GM12878 (cell line): ENCODE measurements around the gene SLC25A13. TPM values are rescaled to one million over a fixed set of nuclear protein-coding genes. Genes with fewer than 3 reads are reported as not detected.

Experiments used
- ATAC-seq: fragments of 200-7000 bp; cut with Tn5 transposase; 3 replicates; pipeline ENCODE4 v1.9.1; 2020; ENCODE audit warnings: mild to moderate bottlenecking, moderate library complexity
- BruUV-seq: library from RNA; stranded (reverse); fragments of 400-500 nt; replicated peaks from 2 replicates; lab custom pipeline; 2021; lab: Mats Ljungman, UMichigan
- CTCF ChIA-PET: fragments of 300-600 bp; sonication (Branson Sonifier 250); formaldehyde crosslinking; extraction: SDS; loops from one replicate; lab custom pipeline; 2021; ENCODE audit warnings: inconsistent platforms; lab: Yijun Ruan, JAX
- POLR2A ChIA-PET: fragments of 350-600 bp; formaldehyde crosslinking; extraction: SDS; loops from one replicate; lab custom pipeline; 2021; ENCODE audit warnings: inconsistent platforms; lab: Charles Lee
- RAD21 ChIA-PET: fragments of 300-600 bp; sonication (Branson Sonifier 250); formaldehyde crosslinking; loops from one replicate; lab custom pipeline; 2023; ENCODE audit warnings: antibody characterized with exemption; ENCODE audit not compliant: unreplicated experiment; lab: Charles Lee
- SMC1A ChIA-PET: fragments of 300-600 bp; sonication (Branson Sonifier 250); formaldehyde crosslinking; loops from one replicate; lab custom pipeline; 2023; ENCODE audit not compliant: unreplicated experiment, uncharacterized antibody; lab: Charles Lee
- DNase-seq: peaks from one replicate; pipeline ENCODE4 v3.0.0-alpha.2; 2011; ENCODE audit warnings: low read depth, low spot score
- FAIRE-seq: peaks from 3 replicates; lab custom pipeline; 2011; peaks lifted over from hg19 to GRCh38; lab: Jason Lieb, UNC
- H2AFZ ChIP-seq: 2 replicates; pipeline ENCODE4 v1.6.0; 2011; ENCODE audit warnings: low read depth, low read length, control low read depth; ENCODE audit not compliant: control insufficient read depth
- H3K27ac ChIP-seq: 2 replicates; pipeline ENCODE4 v1.5.1; 2011; ENCODE audit warnings: control low read depth; ENCODE audit not compliant: control insufficient read depth, insufficient read depth
- H3K27me3 ChIP-seq, 2 experiments: replicated peaks in 1 of 2; 2 replicates each; pipeline versions ENCODE4 v1.6.0 to v1.6.1; 2011; ENCODE audit warnings: low read length in 1 of 2; ENCODE audit not compliant: control insufficient read depth in 2 of 2, insufficient read depth in 2 of 2
- H3K36me3 ChIP-seq, 2 experiments: 2 replicates each; pipeline ENCODE4 v1.5.1; 2011; ENCODE audit warnings: low read length in 1 of 2; ENCODE audit not compliant: control insufficient read depth in 2 of 2, insufficient read depth in 2 of 2
- H3K4me1 ChIP-seq: 2 replicates; pipeline ENCODE4 v1.6.1; 2011; ENCODE audit warnings: mild to moderate bottlenecking, low read length, moderate library complexity, mixed read lengths; ENCODE audit not compliant: control insufficient read depth, insufficient read depth
- H3K4me2 ChIP-seq: 2 replicates; pipeline ENCODE4 v1.6.0; 2011; ENCODE audit warnings: control low read depth; ENCODE audit not compliant: control insufficient read depth, insufficient read depth
- H3K4me3 ChIP-seq: fragments of 200-600 bp; sonication (generic); 2 replicates; pipeline ENCODE4 v1.5.1; 2016
- H3K79me2 ChIP-seq: 2 replicates; pipeline ENCODE4 v1.6.0; 2011; ENCODE audit warnings: low read length; ENCODE audit not compliant: control insufficient read depth, insufficient read depth
- H3K9ac ChIP-seq: 2 replicates; pipeline ENCODE4 v1.8.0; 2011; ENCODE audit warnings: low read length, control low read depth, mixed read lengths; ENCODE audit not compliant: control insufficient read depth, insufficient read depth
- H3K9me3 ChIP-seq: replicated peaks from 3 replicates; pipeline ENCODE4 v1.5.1; 2011; ENCODE audit warnings: mild to moderate bottlenecking, low read length; ENCODE audit not compliant: control insufficient read depth, insufficient read depth
- H4K20me1 ChIP-seq: 2 replicates; pipeline ENCODE4 v1.6.0; 2011; ENCODE audit not compliant: control insufficient read depth, insufficient read depth
- BCL3 ChIP-seq: IDR thresholded peaks from 2 replicates; pipeline ENCODE4 v1.6.1; 2011; ENCODE audit warnings: borderline replicate concordance, low read depth, mild to moderate bottlenecking, moderate library complexity, low read length; ENCODE audit not compliant: insufficient read depth, poor library complexity, severe bottlenecking
- CREM ChIP-seq: IDR thresholded peaks from 2 replicates; pipeline ENCODE4 v1.6.1; 2014; ENCODE audit warnings: antibody characterized with exemption, low read depth
- CTCF ChIP-seq, 3 experiments: IDR thresholded peaks in 2 of 3; conservative IDR thresholded peaks in 1 of 3; 2 replicates each; pipeline ENCODE4 v1.5.1; 2011; ENCODE audit warnings: low read depth in 3 of 3, low read length in 3 of 3, mild to moderate bottlenecking in 3 of 3, control low read depth in 2 of 3, moderate library complexity in 2 of 3, inconsistent platforms in 1 of 3, mixed read lengths in 1 of 3; ENCODE audit not compliant: control insufficient read depth in 2 of 3, insufficient read depth in 1 of 3; ENCODE audit errors: extremely low read depth in 1 of 3
- HCFC1 ChIP-seq: fragments of 150-350 bp; IDR thresholded peaks from 2 replicates; pipeline ENCODE4 v1.6.1; 2014; ENCODE audit warnings: low read length
- HDAC6 ChIP-seq: fragments of 200-600 bp; sonication (generic); IDR thresholded peaks from one replicate; pipeline ENCODE4 v1.8.0; 2017; ENCODE audit warnings: antibody characterized with exemption; ENCODE audit not compliant: unreplicated experiment
- MAX ChIP-seq: IDR thresholded peaks from 2 replicates; pipeline ENCODE4 v1.6.1; 2012; ENCODE audit warnings: low read depth, low read length, improper control_type of control experiment
- NBN ChIP-seq: fragments of 450-650 bp; IDR thresholded peaks from 2 replicates; pipeline ENCODE4 v1.6.1; 2016
- POU2F2 ChIP-seq: IDR thresholded peaks from 3 replicates; pipeline ENCODE4 v1.6.1; 2011; ENCODE audit warnings: low read depth, mild to moderate bottlenecking, low read length, borderline replicate concordance
- RB1 ChIP-seq: fragments of 450-650 bp; formaldehyde crosslinking; IDR thresholded peaks from 2 replicates; pipeline ENCODE4 v1.6.1; 2017; ENCODE audit warnings: mild to moderate bottlenecking, borderline replicate concordance
- RBBP5 ChIP-seq: fragments of 200-600 bp; sonication (generic); conservative IDR thresholded peaks from 2 replicates; pipeline ENCODE4 v1.6.1; 2016
- RFX5 ChIP-seq: IDR thresholded peaks from 2 replicates; pipeline ENCODE4 v1.6.1; 2011; ENCODE audit warnings: low read depth, low read length, improper control_type of control experiment
- SMAD5 ChIP-seq: IDR thresholded peaks from 2 replicates; pipeline ENCODE4 v1.6.1; 2016; ENCODE audit warnings: antibody characterized with exemption, low read depth
- SPI1 ChIP-seq: IDR thresholded peaks from 2 replicates; pipeline ENCODE4 v1.6.1; 2011; ENCODE audit warnings: low read depth, mild to moderate bottlenecking, low read length, moderate library complexity, borderline replicate concordance; ENCODE audit not compliant: insufficient read depth
- YY1 ChIP-seq: IDR thresholded peaks from 2 replicates; pipeline ENCODE4 v1.6.1; 2011; ENCODE audit warnings: low read depth, mild to moderate bottlenecking, low read length
- ZNF207 ChIP-seq: fragments of 450-650 bp; IDR thresholded peaks from 2 replicates; pipeline ENCODE4 v1.6.1; 2014; ENCODE audit warnings: antibody characterized with exemption, mild to moderate bottlenecking, borderline replicate concordance
- WGBS: methylation state at CpG from one replicate; pipeline ENCODE4 v1.1.6; 2016; ENCODE audit warnings: low lambda C conversion rate; ENCODE audit not compliant: insufficient replicate concordance, insufficient coverage; ENCODE audit errors: missing lambda C conversion rate; 5-methylcytosine and 5-hydroxymethylcytosine counted together
- in situ Hi-C: fragments of 300-500 bp; cut with MboI; formaldehyde crosslinking; loops from 9 replicates; pipeline ENCODE4 v1.14.3; 2018; ENCODE audit warnings: mixed read lengths
- intact Hi-C: fragments of 100-400 bp; cut with micrococcal nuclease; formaldehyde crosslinking; loops from one replicate; pipeline ENCODE4 v1.14.2; 2022; ENCODE audit not compliant: unreplicated experiment
- polyA plus RNA-seq, 11 experiments: library from polyadenylated mRNA; depleted of rRNA in 4 of 11; unstranded in 6 of 11; stranded (reverse) in 5 of 11; fragments of >200 nt; fragmentation: Nextera tagmentation in 4 of 11; fragmentation: Illumina TruSeq in 1 of 11; extraction: Ambion mirVana in 4 of 11; extraction: Trizol in 1 of 11; gene quantifications; 1 replicate in 1 of 11; 2 replicates in 10 of 11; pipeline versions ENCODE4 v1.2.1 to v1.2.3, GENCODE V29; 2011 to 2016; ENCODE audit warnings: inconsistent platforms in 2 of 11, missing spikeins in 2 of 11, low read depth in 1 of 11
- total RNA-seq, 4 experiments: library from RNA; depleted of rRNA in 3 of 4; stranded (reverse); fragments of >200 nt in 3 of 4; fragmentation: Illumina TruSeq in 1 of 4; extraction: Trizol in 1 of 4; gene quantifications; 2 replicates each; pipeline versions ENCODE4 v1.2.1 to v1.2.3, GENCODE V29; 2013 to 2021

The SLC25A13 gene
- total and polyA plus RNA-seq, 10 of the 15 experiments (the other 5 are each of a cell fraction or from before 2014, with no cell fraction given) = 7.0 to 24.7 (median 18.6) TPM

GRCh38 chr7:96084881-96085553 is 236.9 kb downstream of the SLC25A13 start:
- CTCF ChIA-PET = interaction anchor here (0.9 kb wide), 1 partner anchor 167 kb away, joined by 3 read pairs; no protein-coding TSS in a partner anchor
- Histone ChIP-seq H4K20me1 (no peaks in the 10 kb centered on the region), H3K9me3 (no peaks in the 10 kb centered on the region), H3K36me3 (no peaks in the 10 kb centered on the region), H3K79me2 (no peaks in the 10 kb centered on the region), H3K4me2 (no peak overlapping the region), H2AFZ (no peak overlapping the region), H3K9ac (no peak overlapping the region), H3K4me1 (no peaks in the 10 kb centered on the region), H3K27ac (no peak overlapping the region), H3K4me3 (no peak overlapping the region), H3K27me3 (no peaks in the 10 kb centered on the region)
- TF ChIP-seq HDAC6 = no peak
- no peak for TF ChIP-seq SMAD5
- no peak for TF ChIP-seq CREM
- TF ChIP-seq RBBP5 = no peak
- TF ChIP-seq POU2F2 = no peak
- SMC1A ChIA-PET = interaction anchor here (1.0 kb wide), 1 partner anchor 8 kb away, joined by 5 read pairs; no protein-coding TSS in a partner anchor
- POLR2A ChIA-PET = no interaction called here
- ATAC-seq (no peak), DNase-seq (no peak), FAIRE-seq (no peak)
- in situ Hi-C loops = no loop called here
- 26% methylated on average over 1 of the region's 1 CpG for WGBS
- intact Hi-C loops = no loop called here
- no TSS peak for BruUV-seq
- RAD21 ChIA-PET = no interaction called here

- Histone ChIP-seq H3K9ac (no peak overlapping the region), H4K20me1 (no peaks in the 10 kb centered on the region), H3K4me1 (no peaks in the 10 kb centered on the region), H3K9me3 (no peaks in the 10 kb centered on the region), H3K27me3 (peaks cover 3 to 11% of the 10 kb centered on the region in 2 experiments; a peak in 3 of 4 replicates), H3K36me3 (no peaks in the 10 kb centered on the region), H3K4me3 (no peak overlapping the region), H3K27ac (no peak overlapping the region), H3K4me2 (no peak overlapping the region), H3K79me2 (no peaks in the 10 kb centered on the region), H2AFZ (no peak overlapping the region)
- RAD21 ChIA-PET = no interaction called here
- TF ChIP-seq YY1 (no peak), HCFC1 (no peak), BCL3 (no peak), CTCF (IDR thresholded peaks at IDR 0.05 in 2 of 3, conservative IDR thresholded peaks at IDR 0.05 in 1 of 3; ENCODE audit: control insufficient read depth in 2 of 3, extremely low read depth in 1 of 3, insufficient read depth in 1 of 3, low read depth in 3 of 3, low read length in 3 of 3) (no peak), MAX (no peak), ZNF207 (no peak), RFX5 (no peak), RB1 (no peak), SPI1 (no peak), NBN (no peak)
- WGBS = 73% methylated on average over 6 of the region's 6 CpGs
- intact Hi-C loops (no loop called here), in situ Hi-C loops (no loop called here)
- BruUV-seq = no TSS peak
- SMC1A ChIA-PET = no interaction called here
- FAIRE-seq (no peak), DNase-seq (no peak), ATAC-seq (no peak)
- POLR2A ChIA-PET = no interaction called here
- CTCF ChIA-PET = no interaction called here
These were observed 241.9 kb downstream of the SLC25A13 start for GRCh38 chr7:96080027-96080426.
